HL-60/S4 treated with phorbol 12-myristate 13-acetate at 8.2 ng/mL for 4 days and 3 days (cell line): ENCODE results near the gene ABCA4.

Source experiments
- in situ Hi-C: fragments of 300-500 bp; cut with MboI; formaldehyde crosslinking; loops from 2 replicates; pipeline ENCODE4 v1.15.0; 2022; ENCODE audit warnings: low sequenced_read_pairs

The ABCA4 gene

GRCh38 chr1:94105581-94105952 lies 15.4 kb downstream of the ABCA4 start:
- in situ Hi-C loops = no loop called here

- in situ Hi-C loops = no loop called here
Observed at GRCh38 chr1:94104776-94105580, 16.0 kb downstream of the ABCA4 start.

GRCh38 chr1:94104127-94104684 lies 16.7 kb downstream of the ABCA4 start:
- in situ Hi-C loops = no loop called here

- in situ Hi-C loops = no loop called here
Observed at GRCh38 chr1:94103608-94104007, 17.3 kb downstream of the ABCA4 start.

GRCh38 chr1:94101613-94102525 lies 19.1 kb downstream of the ABCA4 start:
- in situ Hi-C loops = no loop called here

- in situ Hi-C loops = no loop called here
Observed at GRCh38 chr1:94100785-94101612, 19.9 kb downstream of the ABCA4 start.

- in situ Hi-C loops = no loop called here
Observed at GRCh38 chr1:94100129-94100784, 20.7 kb downstream of the ABCA4 start.

- in situ Hi-C loops = no loop called here
Observed at GRCh38 chr1:94099303-94099702, 21.6 kb downstream of the ABCA4 start.

GRCh38 chr1:94098585-94099111 lies 22.3 kb downstream of the ABCA4 start:
- in situ Hi-C loops = no loop called here

- in situ Hi-C loops = no loop called here
Observed at GRCh38 chr1:94096797-94097549, 24.0 kb downstream of the ABCA4 start.

GRCh38 chr1:94095744-94096469 lies 25.0 kb downstream of the ABCA4 start:
- in situ Hi-C loops = no loop called here

GRCh38 chr1:94095112-94095637 lies 25.8 kb downstream of the ABCA4 start:
- in situ Hi-C loops = no loop called here

- in situ Hi-C loops = no loop called here
Observed at GRCh38 chr1:94094469-94095111, 26.4 kb downstream of the ABCA4 start.

- in situ Hi-C loops = no loop called here
Observed at GRCh38 chr1:94093996-94094395, 27.0 kb downstream of the ABCA4 start.

- in situ Hi-C loops = no loop called here
Observed at GRCh38 chr1:94093396-94093795, 27.6 kb downstream of the ABCA4 start.

- in situ Hi-C loops = no loop called here
Observed at GRCh38 chr1:94092210-94092613, 28.7 kb downstream of the ABCA4 start.

GRCh38 chr1:94090761-94091160 lies 30.2 kb downstream of the ABCA4 start:
- in situ Hi-C loops = no loop called here

GRCh38 chr1:94087193-94087592 lies 33.8 kb downstream of the ABCA4 start:
- in situ Hi-C loops = no loop called here
